ENCODE results near the gene MTERF2.
"Not testable (repeated sequence)": the region's sequence is repeated elsewhere in the genome, so short reads cannot be mapped to it uniquely, and the experiment has no call there.

Gene MTERF2

GRCh38 chr12:107026806-107027635, 40.1 kb upstream of the MTERF2 start:
- no peak overlapping the region for H3K27ac ChIP-seq (replicated peaks)
- H3K4me3 ChIP-seq (replicated peaks; ENCODE audit: insufficient read depth, low read length), result no peak overlapping the region
- no peak for DNase-seq (ENCODE audit: low read depth in 1 of 2, low spot score in 1 of 2)
- no peaks in the 10 kb centered on the region for H3K27me3 ChIP-seq (ENCODE audit: insufficient read depth, poor library complexity, severe bottlenecking)
- TF ChIP-seq, protein P1, sequence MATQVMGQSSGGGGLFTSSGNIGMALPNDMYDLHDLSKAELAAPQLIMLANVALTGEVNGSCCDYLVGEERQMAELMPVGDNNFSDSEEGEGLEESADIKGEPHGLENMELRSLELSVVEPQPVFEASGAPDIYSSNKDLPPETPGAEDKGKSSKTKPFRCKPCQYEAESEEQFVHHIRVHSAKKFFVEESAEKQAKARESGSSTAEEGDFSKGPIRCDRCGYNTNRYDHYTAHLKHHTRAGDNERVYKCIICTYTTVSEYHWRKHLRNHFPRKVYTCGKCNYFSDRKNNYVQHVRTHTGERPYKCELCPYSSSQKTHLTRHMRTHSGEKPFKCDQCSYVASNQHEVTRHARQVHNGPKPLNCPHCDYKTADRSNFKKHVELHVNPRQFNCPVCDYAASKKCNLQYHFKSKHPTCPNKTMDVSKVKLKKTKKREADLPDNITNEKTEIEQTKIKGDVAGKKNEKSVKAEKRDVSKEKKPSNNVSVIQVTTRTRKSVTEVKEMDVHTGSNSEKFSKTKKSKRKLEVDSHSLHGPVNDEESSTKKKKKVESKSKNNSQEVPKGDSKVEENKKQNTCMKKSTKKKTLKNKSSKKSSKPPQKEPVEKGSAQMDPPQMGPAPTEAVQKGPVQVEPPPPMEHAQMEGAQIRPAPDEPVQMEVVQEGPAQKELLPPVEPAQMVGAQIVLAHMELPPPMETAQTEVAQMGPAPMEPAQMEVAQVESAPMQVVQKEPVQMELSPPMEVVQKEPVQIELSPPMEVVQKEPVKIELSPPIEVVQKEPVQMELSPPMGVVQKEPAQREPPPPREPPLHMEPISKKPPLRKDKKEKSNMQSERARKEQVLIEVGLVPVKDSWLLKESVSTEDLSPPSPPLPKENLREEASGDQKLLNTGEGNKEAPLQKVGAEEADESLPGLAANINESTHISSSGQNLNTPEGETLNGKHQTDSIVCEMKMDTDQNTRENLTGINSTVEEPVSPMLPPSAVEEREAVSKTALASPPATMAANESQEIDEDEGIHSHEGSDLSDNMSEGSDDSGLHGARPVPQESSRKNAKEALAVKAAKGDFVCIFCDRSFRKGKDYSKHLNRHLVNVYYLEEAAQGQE (IDR thresholded peaks at IDR 0.05; ENCODE audit: insufficient replicate concordance, low read depth), result no peak
- TF ChIP-seq GABPA (IDR thresholded peaks at IDR 0.05; ENCODE audit: low read depth) (no peak), SPI1 (IDR thresholded peaks at IDR 0.05; ENCODE audit: borderline replicate concordance, low read depth) (no peak), POLR2AphosphoS5 (IDR thresholded peaks at IDR 0.05; ENCODE audit: low read depth) (no peak), CTCF (IDR thresholded peaks at IDR 0.05; ENCODE audit: insufficient read depth, low read length) (no peak)

GRCh38 chr12:107026356-107026755, 39.4 kb upstream of the MTERF2 start:
- H3K27ac ChIP-seq (replicated peaks); H3K27me3 ChIP-seq (ENCODE audit: insufficient read depth, poor library complexity, severe bottlenecking); DNase-seq (ENCODE audit: low read depth in 1 of 2, low spot score in 1 of 2); H3K4me3 ChIP-seq (replicated peaks; ENCODE audit: insufficient read depth, low read length): not testable (repeated sequence)

- no peak overlapping the region for H3K4me3 ChIP-seq (replicated peaks; ENCODE audit: insufficient read depth, low read length)
- no peak overlapping the region for H3K27ac ChIP-seq (replicated peaks)
- H3K27me3 ChIP-seq (ENCODE audit: insufficient read depth, poor library complexity, severe bottlenecking), result no peaks in the 10 kb centered on the region
- TF ChIP-seq SPI1 (IDR thresholded peaks at IDR 0.05; ENCODE audit: borderline replicate concordance, low read depth) (no peak), GABPA (IDR thresholded peaks at IDR 0.05; ENCODE audit: low read depth) (no peak), CTCF (IDR thresholded peaks at IDR 0.05; ENCODE audit: insufficient read depth, low read length) (no peak), POLR2AphosphoS5 (IDR thresholded peaks at IDR 0.05; ENCODE audit: low read depth) (no peak)
- TF ChIP-seq, protein P1 (IDR thresholded peaks at IDR 0.05; ENCODE audit: insufficient replicate concordance, low read depth), result no peak
- DNase-seq (ENCODE audit: low read depth in 1 of 2, low spot score in 1 of 2), result no peak
These were observed 38.7 kb upstream of the MTERF2 start for GRCh38 chr12:107025671-107026070.

DNA sequence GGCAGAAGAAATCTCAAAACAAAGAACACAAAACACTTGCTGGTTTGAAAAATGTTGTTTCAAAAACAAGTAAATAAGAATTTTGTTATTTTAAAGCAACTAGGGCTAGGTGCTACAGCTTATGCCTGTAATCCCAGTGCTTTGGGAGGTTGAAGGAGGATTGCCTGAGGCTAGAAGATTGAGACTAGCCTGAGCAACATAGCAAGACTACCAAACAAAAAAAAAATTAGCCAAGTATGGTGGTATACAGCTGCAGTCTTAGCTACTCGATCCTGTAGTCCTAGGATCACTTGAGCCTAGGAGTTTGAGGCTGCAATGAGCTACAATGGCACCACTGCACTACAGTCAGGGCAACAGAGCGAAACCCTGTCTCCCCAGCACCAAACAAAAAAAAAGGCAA, 32.6 kb upstream of the MTERF2 start:
- Histone ChIP-seq H3K4me3 (replicated peaks; ENCODE audit: insufficient read depth, low read length) (no peak overlapping the region), H3K27me3 (ENCODE audit: insufficient read depth, poor library complexity, severe bottlenecking) (no peaks in the 10 kb centered on the region), H3K27ac (replicated peaks) (no peak overlapping the region)
- DNase-seq (ENCODE audit: low read depth in 1 of 2, low spot score in 1 of 2), result no peak
- TF ChIP-seq POLR2AphosphoS5 (IDR thresholded peaks at IDR 0.05; ENCODE audit: low read depth), result no peak

DNA sequence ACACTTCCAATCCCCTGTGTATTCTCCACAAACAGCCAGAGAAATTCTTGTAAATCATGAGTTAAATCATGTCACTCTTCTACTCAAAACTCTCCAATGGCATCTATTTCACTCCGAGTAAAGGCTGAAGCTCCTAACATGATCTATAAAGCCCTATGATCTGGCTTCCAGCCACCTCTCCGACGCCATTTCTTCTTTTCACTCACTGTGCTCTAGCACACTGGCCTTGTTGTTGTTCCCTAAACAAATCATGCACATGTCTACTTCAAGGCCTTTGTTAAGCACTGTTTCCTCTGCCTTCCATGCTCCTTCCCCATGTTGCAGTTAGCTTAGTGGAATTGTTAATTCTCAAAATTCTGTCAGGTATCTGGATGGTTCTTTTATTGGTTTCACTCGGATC, 30.1 kb upstream of the MTERF2 start:
- TF ChIP-seq, protein P1 (IDR thresholded peaks at IDR 0.05; ENCODE audit: insufficient replicate concordance, low read depth), result no peak
- TF ChIP-seq SPI1 (IDR thresholded peaks at IDR 0.05; ENCODE audit: borderline replicate concordance, low read depth) (no peak), CTCF (IDR thresholded peaks at IDR 0.05; ENCODE audit: insufficient read depth, low read length) (no peak), GABPA (IDR thresholded peaks at IDR 0.05; ENCODE audit: low read depth) (no peak), POLR2AphosphoS5 (IDR thresholded peaks at IDR 0.05; ENCODE audit: low read depth) (no peak)
- Histone ChIP-seq H3K27ac (replicated peaks) (no peak overlapping the region), H3K27me3 (ENCODE audit: insufficient read depth, poor library complexity, severe bottlenecking) (no peaks in the 10 kb centered on the region), H3K4me3 (replicated peaks; ENCODE audit: insufficient read depth, low read length) (no peak overlapping the region)
- DNase-seq (ENCODE audit: low read depth in 1 of 2, low spot score in 1 of 2), result no peak
